HL-60 (cell line): ENCODE measurements around the gene TYW1.
"Not testable (repeated sequence)": the region's sequence is repeated elsewhere in the genome, so short reads cannot be mapped to it uniquely, and the experiment has no call there.

ENCODE experiments used
- CTCF ChIP-seq: IDR thresholded peaks from one replicate; pipeline ENCODE4 v1.5.1; 2011; ENCODE audit warnings: low read length, control low read depth, inconsistent platforms; ENCODE audit not compliant: insufficient read depth
- GABPA ChIP-seq: IDR thresholded peaks from 2 replicates; pipeline ENCODE4 v1.6.1; 2012; ENCODE audit warnings: low read depth

GRCh38 chr7:67014076-67014622, 17.5 kb downstream of the TYW1 start:
- not testable (repeated sequence) for TF ChIP-seq CTCF, GABPA
